ENCODE results near the gene RPL13.
A peak's percentile ranks its signal among the peaks of the same experiment; 100 is the strongest.
"Not testable (repeated sequence)": the region's sequence is repeated elsewhere in the genome, so short reads cannot be mapped to it uniquely, and the experiment has no call there.

RPL13 gene

GRCh38 chr16:89577055-89577759 lies 16.7 kb downstream of the RPL13 start:
- DNase-seq, result no peak

GRCh38 chr16:89579351-89579750 lies 18.9 kb downstream of the RPL13 start:
- no peak for DNase-seq

- no peak for DNase-seq
Observed at GRCh38 chr16:89581045-89581695, 20.7 kb downstream of the RPL13 start.

- no peak for DNase-seq
Observed at GRCh38 chr16:89581861-89582563, 21.5 kb downstream of the RPL13 start.

GRCh38 chr16:89582614-89583196 lies 22.2 kb downstream of the RPL13 start:
- no peak for DNase-seq

GRCh38 chr16:89583197-89583894 lies 22.9 kb downstream of the RPL13 start:
- no peak for DNase-seq

GRCh38 chr16:89583895-89584644 lies 23.6 kb downstream of the RPL13 start:
- no peak for DNase-seq

- no peak for DNase-seq
Observed at GRCh38 chr16:89584768-89585549, 24.5 kb downstream of the RPL13 start.

- no peak for DNase-seq
Observed at GRCh38 chr16:89586218-89586617, 25.7 kb downstream of the RPL13 start.

GRCh38 chr16:89586853-89587252 lies 26.4 kb downstream of the RPL13 start:
- DNase-seq, result peak in 1 of 5 donors; percentile 43

- DNase-seq, result not testable (repeated sequence)
Observed at GRCh38 chr16:89587676-89588075, 27.2 kb downstream of the RPL13 start.

GRCh38 chr16:89588413-89589109 lies 28.1 kb downstream of the RPL13 start:
- DNase-seq, result no peak

GRCh38 chr16:89589241-89589926 lies 28.9 kb downstream of the RPL13 start:
- no peak for DNase-seq

GRCh38 chr16:89593841-89594240 lies 33.4 kb downstream of the RPL13 start:
- peak in 4 of 5 donors; percentile 50 to 74 (median 52) for DNase-seq

GRCh38 chr16:89595330-89596060 lies 35.0 kb downstream of the RPL13 start:
- no peak for DNase-seq

- DNase-seq, result no peak
Observed at GRCh38 chr16:89596061-89596689, 35.7 kb downstream of the RPL13 start.

- DNase-seq, result no peak
Observed at GRCh38 chr16:89596957-89597649, 36.6 kb downstream of the RPL13 start.

GRCh38 chr16:89598199-89598598 lies 37.7 kb downstream of the RPL13 start:
- peak in 1 of 5 donors; percentile 30 for DNase-seq

Data from T-helper 1 cell (primary cell).